BJ (cell line): ENCODE results near the gene ZFYVE21. TPM values are rescaled to one million over a fixed set of nuclear protein-coding genes. Genes with fewer than 3 reads are reported as not detected.

Source experiments
- CTCF ChIA-PET: fragments of 350-600 bp; formaldehyde crosslinking; extraction: SDS; loops from one replicate; lab custom pipeline; 2021; ENCODE audit warnings: antibody characterized with exemption, inconsistent platforms; lab: Yijun Ruan, JAX
- POLR2A ChIA-PET: fragments of 300-600 bp; sonication (Branson Sonifier 250); formaldehyde crosslinking; extraction: SDS; loops from one replicate; lab custom pipeline; 2021; ENCODE audit warnings: antibody characterized with exemption; lab: Charles Lee
- DNase-seq: peaks from one replicate; pipeline ENCODE4 v3.0.0-alpha.2; 2011; ENCODE audit warnings: low read depth
- H3K27me3 ChIP-seq: 2 replicates; pipeline ENCODE4 v1.6.0; 2011; ENCODE audit warnings: low read length; ENCODE audit not compliant: control insufficient read depth, insufficient read depth
- H3K36me3 ChIP-seq: 2 replicates; pipeline ENCODE4 v1.5.1; 2011; ENCODE audit warnings: low read length; ENCODE audit not compliant: control insufficient read depth, insufficient read depth
- H3K4me3 ChIP-seq: 2 replicates; pipeline ENCODE4 v1.5.1; 2011; ENCODE audit warnings: low read depth, mild to moderate bottlenecking, control low read depth, low read length
- polyA plus RNA-seq: library from polyadenylated mRNA; depleted of rRNA; stranded (reverse); fragments of >200 nt; gene quantifications from 2 replicates; pipeline ENCODE4 v1.2.3, GENCODE V29; 2011
- TF ChIP-seq, protein P1 (sequence below): IDR thresholded peaks from 2 replicates; pipeline ENCODE4 v1.5.1; 2011; ENCODE audit warnings: low read depth, mild to moderate bottlenecking, control low read depth, inconsistent platforms, low read length, moderate library complexity; ENCODE audit not compliant: insufficient read depth

Gene ZFYVE21
- polyA plus RNA-seq, 1 experiment = 84.0 TPM

DNA sequence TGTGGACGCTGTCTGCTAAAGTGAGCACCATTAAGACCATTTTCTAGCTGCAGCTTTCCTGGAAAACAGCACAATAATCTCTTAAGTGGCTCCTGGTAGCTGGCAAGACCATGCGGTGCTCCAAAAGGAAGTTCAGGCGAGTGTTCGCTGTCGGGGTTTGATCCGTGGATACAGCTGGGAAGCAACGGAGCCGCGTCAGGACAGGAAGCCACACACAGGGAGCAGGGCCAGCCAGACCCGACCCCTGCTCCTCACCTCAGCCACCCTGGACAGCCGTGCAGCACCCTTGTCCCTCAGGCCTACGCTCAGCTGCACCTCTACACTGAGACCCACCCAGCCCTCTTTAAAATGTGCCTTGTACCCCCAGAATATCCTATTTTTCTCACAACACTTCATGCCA is 19.4 kb downstream of the ZFYVE21 start:
- ChIA-PET CTCF (interaction anchor here (1.3 kb wide), 1 partner anchor 12 kb away, joined by 3 read pairs; no protein-coding TSS in a partner anchor), POLR2A (no interaction called here)
- H3K36me3 ChIP-seq = peaks cover 16% of the 10 kb centered on the region
- H3K4me3 ChIP-seq = no peak overlapping the region
- DNase-seq = no peak
- TF ChIP-seq, protein P1, sequence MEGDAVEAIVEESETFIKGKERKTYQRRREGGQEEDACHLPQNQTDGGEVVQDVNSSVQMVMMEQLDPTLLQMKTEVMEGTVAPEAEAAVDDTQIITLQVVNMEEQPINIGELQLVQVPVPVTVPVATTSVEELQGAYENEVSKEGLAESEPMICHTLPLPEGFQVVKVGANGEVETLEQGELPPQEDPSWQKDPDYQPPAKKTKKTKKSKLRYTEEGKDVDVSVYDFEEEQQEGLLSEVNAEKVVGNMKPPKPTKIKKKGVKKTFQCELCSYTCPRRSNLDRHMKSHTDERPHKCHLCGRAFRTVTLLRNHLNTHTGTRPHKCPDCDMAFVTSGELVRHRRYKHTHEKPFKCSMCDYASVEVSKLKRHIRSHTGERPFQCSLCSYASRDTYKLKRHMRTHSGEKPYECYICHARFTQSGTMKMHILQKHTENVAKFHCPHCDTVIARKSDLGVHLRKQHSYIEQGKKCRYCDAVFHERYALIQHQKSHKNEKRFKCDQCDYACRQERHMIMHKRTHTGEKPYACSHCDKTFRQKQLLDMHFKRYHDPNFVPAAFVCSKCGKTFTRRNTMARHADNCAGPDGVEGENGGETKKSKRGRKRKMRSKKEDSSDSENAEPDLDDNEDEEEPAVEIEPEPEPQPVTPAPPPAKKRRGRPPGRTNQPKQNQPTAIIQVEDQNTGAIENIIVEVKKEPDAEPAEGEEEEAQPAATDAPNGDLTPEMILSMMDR = no peak
- H3K27me3 ChIP-seq = no peaks in the 10 kb centered on the region

- H3K27me3 ChIP-seq = no peaks in the 10 kb centered on the region
- DNase-seq = no peak
- CTCF ChIA-PET = interaction anchor here (1.2 to 1.3 kb wide), 2 partner anchors 12 to 15 kb away, joined by 3 read pairs; no protein-coding TSS in a partner anchor
- no peak overlapping the region for H3K4me3 ChIP-seq
- TF ChIP-seq, protein P1 = no peak
- POLR2A ChIA-PET = no interaction called here
- H3K36me3 ChIP-seq = peaks cover 13% of the 10 kb centered on the region
These were observed 19.8 kb downstream of the ZFYVE21 start for GRCh38 chr14:103735439-103735814.

GRCh38 chr14:103735815-103736545 is 20.4 kb downstream of the ZFYVE21 start:
- Histone ChIP-seq H3K27me3 (no peaks in the 10 kb centered on the region), H3K4me3 (no peak overlapping the region), H3K36me3 (peaks cover 9% of the 10 kb centered on the region)
- ChIA-PET CTCF (interaction anchor here (1.2 to 1.7 kb wide), 3 partner anchors 12 to 16 kb away, joined by 3 to 4 read pairs (median 3); no protein-coding TSS in a partner anchor), POLR2A (no interaction called here)
- TF ChIP-seq, protein P1 = no peak
- DNase-seq = no peak

- no peak for DNase-seq
- TF ChIP-seq, protein P1 = no peak
- Histone ChIP-seq H3K36me3 (peaks cover 9% of the 10 kb centered on the region), H3K4me3 (no peak overlapping the region), H3K27me3 (no peaks in the 10 kb centered on the region)
- CTCF ChIA-PET = interaction anchor here (1.2 to 1.7 kb wide), 2 partner anchors 12 to 17 kb away, joined by 3 to 4 read pairs; no protein-coding TSS in a partner anchor
- POLR2A ChIA-PET = no interaction called here
These were observed 21.2 kb downstream of the ZFYVE21 start for GRCh38 chr14:103736546-103737431.
